Endothelial cell of umbilical vein (primary cell): Measurements from ENCODE around the gene SEC11A. TPM values are rescaled to one million over a fixed set of nuclear protein-coding genes. Genes with fewer than 3 reads are reported as not detected.

Experiments
- BruUV-seq: library from RNA; stranded (reverse); fragments of 400-500 nt; replicated peaks from 2 replicates; lab custom pipeline; 2021; lab: Mats Ljungman, UMichigan
- CTCF ChIA-PET: fragments of 300-600, 350-600 bp; sonication (Branson Sonifier 250); formaldehyde crosslinking; loops from one replicate; lab custom pipeline; 2021; ENCODE audit warnings: antibody characterized with exemption, inconsistent platforms; lab: Charles Lee
- POLR2A ChIA-PET: fragments of 300-600, 350-600 bp; sonication (Branson Sonifier 250); formaldehyde crosslinking; loops from one replicate; lab custom pipeline; 2021; ENCODE audit warnings: antibody characterized with exemption, inconsistent platforms; lab: Charles Lee
- DNase-seq: peaks from one replicate; pipeline ENCODE4 v3.0.0-alpha.2; 2011; ENCODE audit warnings: low read depth, low spot score
- FAIRE-seq: peaks from 2 replicates; lab custom pipeline; 2011; peaks lifted over from hg19 to GRCh38; lab: Jason Lieb, UNC
- H2AFZ ChIP-seq: 2 replicates; pipeline ENCODE4 v1.6.0; 2012; ENCODE audit warnings: low read depth, low read length, control low read depth, inconsistent platforms
- H3K27ac ChIP-seq: 2 replicates; pipeline ENCODE4 v1.5.1; 2011; ENCODE audit warnings: low read depth, mild to moderate bottlenecking, control low read depth, low read length, moderate library complexity; ENCODE audit not compliant: insufficient read depth
- H3K27me3 ChIP-seq, 2 experiments: 2 replicates each; pipeline versions ENCODE4 v1.6.0 to v1.6.1; 2011; ENCODE audit warnings: low read length in 2 of 2, mixed read lengths in 1 of 2; ENCODE audit not compliant: control insufficient read depth in 2 of 2, insufficient read depth in 2 of 2
- H3K36me3 ChIP-seq, 2 experiments: 2 replicates in 1 of 2; 3 replicates in 1 of 2; pipeline ENCODE4 v1.5.1; 2011; ENCODE audit warnings: low read length in 2 of 2, mild to moderate bottlenecking in 1 of 2, moderate library complexity in 1 of 2; ENCODE audit not compliant: control insufficient read depth in 2 of 2, insufficient read depth in 2 of 2; ENCODE audit errors: extremely low read depth in 1 of 2
- H3K4me1 ChIP-seq: 3 replicates; pipeline ENCODE4 v1.5.1; 2011; ENCODE audit warnings: mild to moderate bottlenecking, low read length; ENCODE audit not compliant: control insufficient read depth, insufficient read depth; ENCODE audit errors: extremely low read depth
- H3K4me2 ChIP-seq: 2 replicates; pipeline ENCODE4 v1.6.1; 2011; ENCODE audit warnings: low read length, control low read depth, mixed read lengths; ENCODE audit not compliant: insufficient read depth
- H3K4me3 ChIP-seq, 3 experiments: fragments of 200-600 bp in 1 of 3; sonication (generic), shearing (Covaris generic) in 1 of 3; replicated peaks in 1 of 3; 2 replicates each; pipeline ENCODE4 v1.5.1; 2011 to 2016; ENCODE audit warnings: control low read depth in 3 of 3, low read length in 3 of 3, mild to moderate bottlenecking in 2 of 3, inconsistent platforms in 1 of 3, low read depth in 1 of 3, moderate library complexity in 1 of 3; ENCODE audit not compliant: insufficient read depth in 1 of 3
- H3K79me2 ChIP-seq: 2 replicates; pipeline ENCODE4 v1.6.0; 2012; ENCODE audit warnings: low read length, inconsistent platforms; ENCODE audit not compliant: control insufficient read depth, insufficient read depth
- H3K9ac ChIP-seq: replicated peaks from 2 replicates; pipeline ENCODE3; 2011; ENCODE audit warnings: low read length, control low read depth; ENCODE audit not compliant: insufficient read depth; ENCODE audit errors: extremely low read depth
- H3K9me1 ChIP-seq: replicated peaks from 3 replicates; pipeline ENCODE4 v1.6.0; 2011; ENCODE audit warnings: mild to moderate bottlenecking, low read length; ENCODE audit not compliant: control insufficient read depth, insufficient read depth; ENCODE audit errors: extremely low read depth
- H3K9me3 ChIP-seq: replicated peaks from 2 replicates; pipeline ENCODE4 v1.5.1; 2012; ENCODE audit warnings: low read length, inconsistent platforms; ENCODE audit not compliant: control insufficient read depth, insufficient read depth
- H4K20me1 ChIP-seq: replicated peaks from 2 replicates; pipeline ENCODE3; 2011; ENCODE audit warnings: mild to moderate bottlenecking, low read length; ENCODE audit not compliant: control insufficient read depth, insufficient read depth; ENCODE audit errors: extremely low read depth
- EZH2 ChIP-seq: IDR thresholded peaks from 2 replicates; pipeline ENCODE4 v1.6.1; 2012; ENCODE audit warnings: borderline replicate concordance, low read depth, mild to moderate bottlenecking, moderate library complexity, low read length, inconsistent platforms; ENCODE audit not compliant: severe bottlenecking
- FOS ChIP-seq: IDR thresholded peaks from 2 replicates; pipeline ENCODE4 v1.6.1; 2011; ENCODE audit warnings: mild to moderate bottlenecking, low read length, moderate library complexity, borderline replicate concordance; ENCODE audit not compliant: insufficient read depth
- GATA2 ChIP-seq: IDR thresholded peaks from 2 replicates; pipeline ENCODE4 v1.7.0; 2011; ENCODE audit warnings: low read depth, mild to moderate bottlenecking, moderate library complexity, mixed read lengths, low read length; ENCODE audit not compliant: insufficient read length, insufficient read depth
- JUN ChIP-seq: IDR thresholded peaks from 2 replicates; pipeline ENCODE4 v1.6.1; 2011; ENCODE audit warnings: borderline replicate concordance, low read depth; ENCODE audit not compliant: insufficient read length, insufficient read depth
- MYC ChIP-seq: IDR thresholded peaks from one replicate; pipeline ENCODE4 v1.6.1; 2011; ENCODE audit warnings: mild to moderate bottlenecking, low read depth, low read length
- POLR2A ChIP-seq: IDR thresholded peaks from 2 replicates; pipeline ENCODE4 v1.6.1; 2012; ENCODE audit warnings: low read depth, mild to moderate bottlenecking, control low read depth, low read length
- POLR2AphosphoS5 ChIP-seq: IDR thresholded peaks from 2 replicates; pipeline ENCODE4 v1.6.1; 2012; ENCODE audit warnings: low read depth, mild to moderate bottlenecking, control low read depth, low read length, moderate library complexity; ENCODE audit not compliant: insufficient read depth
- dilution Hi-C: fragments of 300-500 bp; cut with MboI; formaldehyde crosslinking; loops from one replicate; pipeline ENCODE4 v1.15.0; 2019; ENCODE audit warnings: low sequenced_read_pairs; ENCODE audit not compliant: extremely low pct_ligation_motif_present
- intact Hi-C: fragments of 100-400 bp; cut with micrococcal nuclease; formaldehyde crosslinking; loops from one replicate; pipeline ENCODE4 v1.10.0; 2022
- polyA plus RNA-seq, 4 experiments: library from polyadenylated mRNA; depleted of rRNA in 3 of 4; stranded (reverse) in 3 of 4; unstranded in 1 of 4; fragments of >200 nt; gene quantifications; 2 replicates each; pipeline versions ENCODE4 v1.2.1 to v1.2.3, GENCODE V29; 2011 to 2012; ENCODE audit warnings: missing spikeins in 1 of 4
- total RNA-seq: library from RNA; stranded (reverse); gene quantifications from 2 replicates; pipeline ENCODE4 v1.2.3, GENCODE V29; 2021
- TF ChIP-seq, protein P1 (sequence below), 2 donors: IDR thresholded peaks; 1 replicate in 1 of 2; 2 replicates in 1 of 2; pipeline ENCODE4 v1.5.1; 2011; ENCODE audit warnings: low read length in 2 of 2, mild to moderate bottlenecking in 2 of 2, moderate library complexity in 2 of 2, control low read depth in 1 of 2, inconsistent platforms in 1 of 2, low read depth in 1 of 2; ENCODE audit not compliant: insufficient read depth in 1 of 2; ENCODE audit errors: extremely low read depth in 1 of 2
- TF ChIP-seq, protein P2 (sequence below): IDR thresholded peaks from 2 replicates; pipeline ENCODE4 v1.6.1; 2011; ENCODE audit not compliant: insufficient read depth, insufficient read length

Gene SEC11A
- total and polyA plus RNA-seq, 2 donors (not counting 3 experiments of a cell fraction or from before 2014, with no cell fraction given), result 189 to 204 TPM

DNA sequence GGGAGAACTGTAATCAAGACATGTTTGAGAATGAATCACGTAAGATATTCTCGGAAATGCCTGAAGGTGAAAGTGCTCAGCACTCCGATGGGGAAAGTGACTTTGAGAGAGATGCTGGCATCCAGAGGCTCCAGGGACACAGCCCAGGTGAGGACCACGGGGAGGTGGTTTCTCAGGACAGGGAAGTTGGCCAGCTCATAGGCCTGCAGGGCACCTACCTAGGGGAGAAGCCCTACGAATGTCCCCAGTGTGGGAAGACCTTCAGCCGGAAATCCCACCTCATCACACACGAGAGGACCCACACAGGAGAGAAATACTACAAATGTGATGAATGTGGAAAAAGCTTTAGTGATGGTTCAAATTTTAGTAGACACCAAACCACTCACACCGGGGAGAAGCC, 95.3 kb downstream of the SEC11A start:
- H3K9me1 ChIP-seq, result no peaks in the 10 kb centered on the region
- no TSS peak for BruUV-seq
- H2AFZ ChIP-seq, result no peak overlapping the region
- no peaks in the 10 kb centered on the region for H4K20me1 ChIP-seq
- H3K4me3 ChIP-seq, result no peak overlapping the region
- H3K27me3 ChIP-seq, result no peaks in the 10 kb centered on the region
- peaks cover 6 to 24% of the 10 kb centered on the region in 2 experiments for H3K36me3 ChIP-seq
- CTCF ChIA-PET, result interaction anchor here (1.3 kb wide), 1 partner anchor 16 kb away, joined by 3 read pairs; no protein-coding TSS in a partner anchor
- no peak for DNase-seq
- H3K4me2 ChIP-seq, result no peak overlapping the region
- POLR2A ChIA-PET, result no interaction called here
- FAIRE-seq, result no peak
- H3K9ac ChIP-seq, result no peak overlapping the region
- intact Hi-C loops, result no loop called here
- H3K4me1 ChIP-seq, result peaks cover 12% of the 10 kb centered on the region
- H3K9me3 ChIP-seq, result peaks cover 20% of the 10 kb centered on the region
- no peaks in the 10 kb centered on the region for H3K79me2 ChIP-seq
- TF ChIP-seq POLR2AphosphoS5 (no peak), EZH2 (no peak), POLR2A (no peak), FOS (no peak), JUN (no peak), MYC (no peak), GATA2 (no peak)
- TF ChIP-seq, protein P1, sequence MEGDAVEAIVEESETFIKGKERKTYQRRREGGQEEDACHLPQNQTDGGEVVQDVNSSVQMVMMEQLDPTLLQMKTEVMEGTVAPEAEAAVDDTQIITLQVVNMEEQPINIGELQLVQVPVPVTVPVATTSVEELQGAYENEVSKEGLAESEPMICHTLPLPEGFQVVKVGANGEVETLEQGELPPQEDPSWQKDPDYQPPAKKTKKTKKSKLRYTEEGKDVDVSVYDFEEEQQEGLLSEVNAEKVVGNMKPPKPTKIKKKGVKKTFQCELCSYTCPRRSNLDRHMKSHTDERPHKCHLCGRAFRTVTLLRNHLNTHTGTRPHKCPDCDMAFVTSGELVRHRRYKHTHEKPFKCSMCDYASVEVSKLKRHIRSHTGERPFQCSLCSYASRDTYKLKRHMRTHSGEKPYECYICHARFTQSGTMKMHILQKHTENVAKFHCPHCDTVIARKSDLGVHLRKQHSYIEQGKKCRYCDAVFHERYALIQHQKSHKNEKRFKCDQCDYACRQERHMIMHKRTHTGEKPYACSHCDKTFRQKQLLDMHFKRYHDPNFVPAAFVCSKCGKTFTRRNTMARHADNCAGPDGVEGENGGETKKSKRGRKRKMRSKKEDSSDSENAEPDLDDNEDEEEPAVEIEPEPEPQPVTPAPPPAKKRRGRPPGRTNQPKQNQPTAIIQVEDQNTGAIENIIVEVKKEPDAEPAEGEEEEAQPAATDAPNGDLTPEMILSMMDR (IDR thresholded peaks at IDR 0.05; ENCODE audit: extremely low read depth in 1 of 2, insufficient read depth in 1 of 2, low read depth in 1 of 2, low read length in 2 of 2), result no peak
- TF ChIP-seq, protein P2, sequence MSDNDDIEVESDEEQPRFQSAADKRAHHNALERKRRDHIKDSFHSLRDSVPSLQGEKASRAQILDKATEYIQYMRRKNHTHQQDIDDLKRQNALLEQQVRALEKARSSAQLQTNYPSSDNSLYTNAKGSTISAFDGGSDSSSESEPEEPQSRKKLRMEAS, result no peak
- no peak overlapping the region for H3K27ac ChIP-seq
- dilution Hi-C loops, result no loop called here

Other genes with a start within 250 kb of the SEC11A start
- gene ZSCAN2, start 115.1 kb downstream of the SEC11A start, total RNA-seq, result 13.5 TPM in 2 replicates
- 11.3 and 12.9 TPM in 2 replicates for gene ZSCAN2, start 115.1 kb downstream of the SEC11A start, polyA plus RNA-seq
- gene WDR73, start 61.9 kb downstream of the SEC11A start, total RNA-seq, result 28.2 and 29.1 TPM in 2 replicates
- gene WDR73, start 61.9 kb downstream of the SEC11A start, polyA plus RNA-seq, result 25.6 and 29.0 TPM in 2 replicates
- 9.6 and 9.8 TPM in 2 replicates for gene NMB, start 57.9 kb downstream of the SEC11A start, total RNA-seq
- gene NMB, start 57.9 kb downstream of the SEC11A start, polyA plus RNA-seq, result 7.8 and 10.3 TPM in 2 replicates
- 21.1 and 22.3 TPM in 2 replicates for gene ZNF592, start 32.5 kb upstream of the SEC11A start, total RNA-seq
- gene ZNF592, start 32.5 kb upstream of the SEC11A start, polyA plus RNA-seq, result 12.3 and 13.2 TPM in 2 replicates
- gene ALPK3, start 101.2 kb upstream of the SEC11A start, total RNA-seq, result 36.2 and 41.7 TPM in 2 replicates
- 18.4 and 18.7 TPM in 2 replicates for gene ALPK3, start 101.2 kb upstream of the SEC11A start, polyA plus RNA-seq
- not detected in 2 replicates for gene SLC28A1, start 168.5 kb upstream of the SEC11A start, total RNA-seq
- not detected in 2 replicates for gene SLC28A1, start 168.5 kb upstream of the SEC11A start, polyA plus RNA-seq